Measurements from ENCODE around the gene RB1. TPM values are rescaled to one million over a fixed set of nuclear protein-coding genes. Genes with fewer than 3 reads are reported as not detected.

RB1 gene
- total and polyA plus RNA-seq, 2 experiments from 2014 or later, result 25.5 to 31.0 TPM

DNA sequence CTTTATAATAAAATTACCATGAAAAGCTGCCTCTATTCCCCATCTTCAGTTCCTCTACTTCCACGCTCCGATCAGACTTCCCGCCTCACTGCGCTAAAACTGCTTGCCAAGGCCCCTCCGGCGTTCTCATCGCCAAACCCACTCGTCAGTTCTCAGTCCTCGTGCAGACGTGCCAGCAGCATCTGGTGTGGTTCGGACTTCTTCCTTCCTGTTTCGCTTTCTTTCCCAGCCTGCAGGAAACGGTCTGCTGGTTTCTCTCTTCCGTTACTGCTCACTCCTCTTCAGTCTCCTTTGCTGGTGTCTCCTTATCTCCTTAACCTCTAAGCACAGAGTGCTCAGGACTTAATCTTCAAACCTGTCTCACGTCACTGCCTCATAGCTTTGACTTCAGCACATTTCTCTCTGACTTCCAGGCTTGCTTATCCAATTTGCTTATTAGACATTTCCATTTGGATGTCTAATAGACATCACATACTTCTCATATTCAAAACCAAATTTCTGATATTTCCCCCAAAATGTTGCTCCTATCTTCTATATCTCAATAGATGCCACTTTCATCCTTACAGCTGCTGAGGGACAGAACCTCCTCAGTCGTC lies 189.0 kb downstream of the RB1 start:
- H3K36me3 ChIP-seq (ENCODE audit: low read depth), result no peaks in the 10 kb centered on the region; the same call in 1 of the 2 replicates

DNA sequence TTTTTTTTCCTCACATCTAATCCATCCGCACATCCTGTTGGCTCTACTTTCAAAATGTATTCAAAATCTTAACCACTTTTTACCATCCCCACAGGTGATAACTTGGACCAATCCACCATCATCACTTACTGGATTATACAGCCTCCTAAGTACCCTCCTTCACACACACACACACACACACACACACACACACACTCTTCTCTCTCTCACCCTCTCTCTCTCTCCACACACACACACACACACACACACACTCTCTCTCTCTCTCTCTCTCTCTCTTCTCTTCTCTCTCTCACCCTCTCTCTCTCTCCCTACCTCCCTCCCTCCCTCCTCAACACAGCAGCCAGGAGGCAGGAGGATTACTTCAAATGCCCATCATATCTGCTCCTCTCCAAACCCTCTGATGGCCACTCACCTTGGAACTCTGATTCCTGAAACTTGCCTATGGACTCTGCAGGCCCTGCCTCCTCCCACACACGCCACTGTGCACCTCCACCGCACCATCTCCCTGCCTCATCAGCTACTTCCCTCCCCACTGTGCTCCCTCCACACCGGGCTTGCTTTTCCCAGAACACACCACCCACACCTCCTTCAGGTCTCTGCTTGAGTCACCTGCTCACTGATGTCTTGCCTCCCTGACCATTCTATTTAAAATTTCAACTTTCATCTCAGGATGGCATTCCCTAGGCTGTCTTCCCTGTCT lies 189.7 kb downstream of the RB1 start:
- DNase-seq, result peak; percentile 18
- Histone ChIP-seq H3K9me3 (ENCODE audit: low read depth) (no peaks in the 10 kb centered on the region), H3K36me3 (ENCODE audit: low read depth) (no peaks in the 10 kb centered on the region; the same call in 1 of the 2 replicates), H3K27ac (peak overlapping the region; percentile 42; the same call in 1 of the 2 replicates), H3K4me3 (peak overlapping the region; percentile 69), H3K9me2 (ENCODE audit: insufficient read depth) (no peaks in the 10 kb centered on the region), H2AFZ (peak overlapping the region; percentile 91), H3K27me3 (replicated peaks; ENCODE audit: insufficient read depth) (no peaks in the 10 kb centered on the region), H3K4me1 (ENCODE audit: insufficient read depth) (peaks cover 20% of the 10 kb centered on the region), H3K79me2 (ENCODE audit: insufficient read depth) (no peaks in the 10 kb centered on the region), H3F3A (ENCODE audit: insufficient read depth) (peaks cover 24% of the 10 kb centered on the region), H3K4me2 (ENCODE audit: unreplicated experiment) (peak overlapping the region; percentile 81), H4K20me1 (ENCODE audit: insufficient read depth) (no peaks in the 10 kb centered on the region), H3K9ac (0 out of 2 replicates have a peak overlapping the region, but pooled peaks have one; percentile 64)
- 73 to 75% methylated on average over 4 of the region's 4 CpGs for WGBS, 2 experiments (ENCODE audit: low coverage in 1 of 2, low lambda C conversion rate in 2 of 2, missing lambda C conversion rate in 2 of 2)
- in situ Hi-C loops (cut with MboI), result no loop called here
- no peak for TF ChIP-seq EZH2phosphoT487 (IDR thresholded peaks at IDR 0.05; ENCODE audit: insufficient read depth, low read depth)

More for the DNA sequence above, 189.0 kb downstream of the RB1 start:
- Histone ChIP-seq H3K79me2 (ENCODE audit: insufficient read depth) (no peaks in the 10 kb centered on the region), H3K9me3 (ENCODE audit: low read depth) (no peaks in the 10 kb centered on the region), H3K9me2 (ENCODE audit: insufficient read depth) (no peaks in the 10 kb centered on the region), H3K9ac (peak overlapping the region; percentile 64), H2AFZ (peak overlapping the region; percentile 91), H3F3A (ENCODE audit: insufficient read depth) (peaks cover 24% of the 10 kb centered on the region), H3K27me3 (replicated peaks; ENCODE audit: insufficient read depth) (no peaks in the 10 kb centered on the region), H3K4me2 (ENCODE audit: unreplicated experiment) (peak overlapping the region; percentile 81), H4K20me1 (ENCODE audit: insufficient read depth) (no peaks in the 10 kb centered on the region), H3K27ac (peak overlapping the region; percentile 42), H3K4me1 (ENCODE audit: insufficient read depth) (peaks cover 20% of the 10 kb centered on the region), H3K4me3 (peak overlapping the region; percentile 69)
- DNase-seq, result peak; percentile 90
- TF ChIP-seq EZH2 (IDR thresholded peaks at IDR 0.05; ENCODE audit: insufficient read depth, poor library complexity, severe bottlenecking) (no peak), EZH2phosphoT487 (IDR thresholded peaks at IDR 0.05; ENCODE audit: insufficient read depth, low read depth) (no peak)
- in situ Hi-C loops (cut with MboI), result no loop called here
- WGBS, 2 experiments (ENCODE audit: low coverage in 1 of 2, low lambda C conversion rate in 2 of 2, missing lambda C conversion rate in 2 of 2), result 2 to 6% methylated on average over 16 of the region's 16 CpGs

DNA sequence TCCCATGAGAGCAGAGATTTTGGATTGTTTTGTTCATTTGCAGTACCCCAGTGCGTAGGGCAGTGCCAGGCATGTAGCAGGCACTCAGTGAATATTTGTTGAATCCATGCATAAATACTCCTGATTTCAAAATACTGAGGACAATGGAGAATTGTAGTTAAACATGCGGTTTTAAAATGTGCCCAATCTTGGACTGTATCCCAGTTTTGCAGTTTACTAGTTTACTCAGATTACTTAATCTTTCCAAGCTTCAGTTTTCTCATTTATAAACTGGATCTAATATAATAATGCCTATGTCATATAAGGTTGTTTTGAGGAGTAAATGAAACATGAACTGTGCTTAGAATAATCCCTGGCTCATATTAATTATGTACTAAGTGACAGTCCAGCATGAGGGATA lies 190.3 kb downstream of the RB1 start:
- Histone ChIP-seq H3K4me1 (ENCODE audit: insufficient read depth) (peaks cover 22% of the 10 kb centered on the region), H3K27me3 (replicated peaks; ENCODE audit: insufficient read depth) (no peaks in the 10 kb centered on the region), H3K9me3 (ENCODE audit: low read depth) (no peaks in the 10 kb centered on the region), H3K4me2 (ENCODE audit: unreplicated experiment) (no peak overlapping the region), H2AFZ (no peak overlapping the region), H3K36me3 (ENCODE audit: low read depth) (no peaks in the 10 kb centered on the region; the same call in 1 of the 2 replicates), H3K27ac (no peak overlapping the region), H3K9me2 (ENCODE audit: insufficient read depth) (no peaks in the 10 kb centered on the region), H3F3A (ENCODE audit: insufficient read depth) (peaks cover 24% of the 10 kb centered on the region), H4K20me1 (ENCODE audit: insufficient read depth) (no peaks in the 10 kb centered on the region), H3K79me2 (ENCODE audit: insufficient read depth) (no peaks in the 10 kb centered on the region), H3K9ac (no peak overlapping the region), H3K4me3 (no peak overlapping the region)
- peak; percentile 63 for DNase-seq
- no peak for TF ChIP-seq EZH2 (IDR thresholded peaks at IDR 0.05; ENCODE audit: insufficient read depth, poor library complexity, severe bottlenecking)
- no peak for TF ChIP-seq EZH2phosphoT487 (IDR thresholded peaks at IDR 0.05; ENCODE audit: insufficient read depth, low read depth)
- WGBS, 2 experiments (ENCODE audit: low coverage in 1 of 2, low lambda C conversion rate in 2 of 2, missing lambda C conversion rate in 2 of 2), result 53 to 64% methylated on average over 2 of the region's 2 CpGs
- in situ Hi-C loops (cut with MboI), result no loop called here

DNA sequence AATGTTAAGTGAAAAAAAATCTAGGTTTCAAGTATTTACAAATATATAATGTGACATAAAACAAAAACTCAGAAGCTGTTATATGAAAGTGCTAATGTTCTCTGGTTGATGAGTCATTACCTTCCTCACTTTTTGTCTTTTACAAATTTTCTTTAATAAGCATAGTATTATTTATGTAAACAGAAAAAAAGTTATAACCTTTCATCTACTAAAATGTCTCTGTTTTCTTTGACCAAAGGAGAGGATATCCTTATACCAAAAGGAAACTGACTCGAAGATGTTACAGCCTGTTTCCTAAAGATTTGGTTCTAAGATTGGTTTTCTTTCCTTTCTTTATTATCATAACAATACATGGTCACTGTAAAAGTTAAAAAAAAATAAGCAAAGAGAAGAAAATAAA lies 191.3 kb downstream of the RB1 start:
- Histone ChIP-seq H4K20me1 (ENCODE audit: insufficient read depth) (no peaks in the 10 kb centered on the region), H3K9me2 (ENCODE audit: insufficient read depth) (no peaks in the 10 kb centered on the region), H3K4me1 (ENCODE audit: insufficient read depth) (peaks cover 28% of the 10 kb centered on the region), H3K9me3 (ENCODE audit: low read depth) (no peaks in the 10 kb centered on the region), H3K4me3 (no peak overlapping the region), H3K36me3 (ENCODE audit: low read depth) (no peaks in the 10 kb centered on the region), H3K27ac (no peak overlapping the region), H3K4me2 (ENCODE audit: unreplicated experiment) (no peak overlapping the region), H3K27me3 (replicated peaks; ENCODE audit: insufficient read depth) (no peaks in the 10 kb centered on the region), H3F3A (ENCODE audit: insufficient read depth) (peaks cover 31% of the 10 kb centered on the region), H3K79me2 (ENCODE audit: insufficient read depth) (no peaks in the 10 kb centered on the region), H3K9ac (no peak overlapping the region), H2AFZ (no peak overlapping the region)
- WGBS, 2 experiments (ENCODE audit: low coverage in 1 of 2, low lambda C conversion rate in 2 of 2, missing lambda C conversion rate in 2 of 2), result 94 to 100% methylated on average over 1 of the region's 1 CpG
- no peak for DNase-seq
- in situ Hi-C loops (cut with MboI), result no loop called here
- TF ChIP-seq EZH2phosphoT487 (IDR thresholded peaks at IDR 0.05; ENCODE audit: insufficient read depth, low read depth), result no peak
- TF ChIP-seq EZH2 (IDR thresholded peaks at IDR 0.05; ENCODE audit: insufficient read depth, poor library complexity, severe bottlenecking), result no peak
